ENCODE results near the gene FBXL16. TPM values are rescaled to one million over a fixed set of nuclear protein-coding genes. Genes with fewer than 3 reads are reported as not detected.

The FBXL16 gene
- total and polyA plus RNA-seq, 9 of the 15 experiments (the other 6 are each of a cell fraction or from before 2014, with no cell fraction given): 0.21 to 8.2 (median 1.7) TPM

DNA sequence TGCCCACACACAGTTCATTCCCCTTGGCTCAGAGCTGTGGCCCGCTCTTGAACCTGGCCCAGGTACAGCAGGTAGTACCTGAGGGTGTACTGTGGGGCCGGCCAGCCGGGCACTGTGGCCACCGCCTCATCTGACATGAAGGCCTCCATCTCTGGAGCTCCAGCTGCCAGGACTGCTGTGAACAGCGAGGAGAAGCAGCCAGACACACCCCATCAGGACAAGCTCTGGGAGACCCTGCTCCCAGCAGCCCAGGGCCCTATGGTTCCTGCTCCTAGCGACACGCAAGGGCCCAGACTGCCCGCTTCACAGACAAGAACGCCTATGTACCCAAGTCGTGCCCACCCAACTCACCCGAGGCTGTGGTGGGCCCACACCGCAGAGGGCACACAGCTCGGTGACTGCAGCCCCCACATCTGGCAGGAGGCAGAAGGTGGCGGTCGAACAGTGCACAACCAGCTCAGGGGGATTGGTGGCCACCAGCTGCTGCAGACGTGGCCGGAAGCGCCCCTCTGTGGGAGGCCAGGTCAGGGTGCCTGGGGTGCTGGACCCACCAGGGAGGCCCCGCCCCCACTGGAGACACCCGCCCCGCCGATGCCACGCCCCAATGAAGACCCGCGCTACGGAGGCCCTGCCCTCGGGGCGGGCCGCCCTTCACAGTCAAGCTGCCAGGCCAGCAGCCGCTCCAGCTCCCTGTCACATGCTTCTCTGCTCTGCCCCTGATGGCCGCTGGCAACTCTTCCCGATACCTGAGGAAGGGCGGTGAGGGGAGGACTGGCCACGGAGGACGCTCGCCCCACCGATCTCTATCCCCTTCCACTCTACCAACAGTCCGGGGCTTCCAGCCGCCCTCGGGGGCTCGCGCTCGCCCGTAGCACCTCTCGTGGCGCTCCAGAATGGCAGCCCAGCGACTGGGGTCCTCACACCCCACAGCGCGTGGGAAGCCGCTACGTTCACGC lies 26.5 kb downstream of the FBXL16 start (continued):
- TF ChIP-seq, protein P1, sequence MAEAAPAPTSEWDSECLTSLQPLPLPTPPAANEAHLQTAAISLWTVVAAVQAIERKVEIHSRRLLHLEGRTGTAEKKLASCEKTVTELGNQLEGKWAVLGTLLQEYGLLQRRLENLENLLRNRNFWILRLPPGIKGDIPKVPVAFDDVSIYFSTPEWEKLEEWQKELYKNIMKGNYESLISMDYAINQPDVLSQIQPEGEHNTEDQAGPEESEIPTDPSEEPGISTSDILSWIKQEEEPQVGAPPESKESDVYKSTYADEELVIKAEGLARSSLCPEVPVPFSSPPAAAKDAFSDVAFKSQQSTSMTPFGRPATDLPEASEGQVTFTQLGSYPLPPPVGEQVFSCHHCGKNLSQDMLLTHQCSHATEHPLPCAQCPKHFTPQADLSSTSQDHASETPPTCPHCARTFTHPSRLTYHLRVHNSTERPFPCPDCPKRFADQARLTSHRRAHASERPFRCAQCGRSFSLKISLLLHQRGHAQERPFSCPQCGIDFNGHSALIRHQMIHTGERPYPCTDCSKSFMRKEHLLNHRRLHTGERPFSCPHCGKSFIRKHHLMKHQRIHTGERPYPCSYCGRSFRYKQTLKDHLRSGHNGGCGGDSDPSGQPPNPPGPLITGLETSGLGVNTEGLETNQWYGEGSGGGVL (CRISPR knock-in tag; IDR thresholded peaks at IDR 0.05): no peak
- TF ChIP-seq ZNF224 (CRISPR knock-in tag; IDR thresholded peaks at IDR 0.05): no peak
- no peak; the same call in 1 of the 2 replicates for TF ChIP-seq TRIM28 (IDR thresholded peaks at IDR 0.05)
- TF ChIP-seq MCM2 (IDR thresholded peaks at IDR 0.05; ENCODE audit: low read depth): no peak
- TF ChIP-seq, protein P2, sequence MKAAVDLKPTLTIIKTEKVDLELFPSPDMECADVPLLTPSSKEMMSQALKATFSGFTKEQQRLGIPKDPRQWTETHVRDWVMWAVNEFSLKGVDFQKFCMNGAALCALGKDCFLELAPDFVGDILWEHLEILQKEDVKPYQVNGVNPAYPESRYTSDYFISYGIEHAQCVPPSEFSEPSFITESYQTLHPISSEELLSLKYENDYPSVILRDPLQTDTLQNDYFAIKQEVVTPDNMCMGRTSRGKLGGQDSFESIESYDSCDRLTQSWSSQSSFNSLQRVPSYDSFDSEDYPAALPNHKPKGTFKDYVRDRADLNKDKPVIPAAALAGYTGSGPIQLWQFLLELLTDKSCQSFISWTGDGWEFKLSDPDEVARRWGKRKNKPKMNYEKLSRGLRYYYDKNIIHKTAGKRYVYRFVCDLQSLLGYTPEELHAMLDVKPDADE (conservative IDR thresholded peaks at IDR 0.05; ENCODE audit: control insufficient read depth, low read depth, low read length): 0 out of 2 replicates have a peak, but pooled peaks have one; percentile 30
- TF ChIP-seq, protein P3, sequence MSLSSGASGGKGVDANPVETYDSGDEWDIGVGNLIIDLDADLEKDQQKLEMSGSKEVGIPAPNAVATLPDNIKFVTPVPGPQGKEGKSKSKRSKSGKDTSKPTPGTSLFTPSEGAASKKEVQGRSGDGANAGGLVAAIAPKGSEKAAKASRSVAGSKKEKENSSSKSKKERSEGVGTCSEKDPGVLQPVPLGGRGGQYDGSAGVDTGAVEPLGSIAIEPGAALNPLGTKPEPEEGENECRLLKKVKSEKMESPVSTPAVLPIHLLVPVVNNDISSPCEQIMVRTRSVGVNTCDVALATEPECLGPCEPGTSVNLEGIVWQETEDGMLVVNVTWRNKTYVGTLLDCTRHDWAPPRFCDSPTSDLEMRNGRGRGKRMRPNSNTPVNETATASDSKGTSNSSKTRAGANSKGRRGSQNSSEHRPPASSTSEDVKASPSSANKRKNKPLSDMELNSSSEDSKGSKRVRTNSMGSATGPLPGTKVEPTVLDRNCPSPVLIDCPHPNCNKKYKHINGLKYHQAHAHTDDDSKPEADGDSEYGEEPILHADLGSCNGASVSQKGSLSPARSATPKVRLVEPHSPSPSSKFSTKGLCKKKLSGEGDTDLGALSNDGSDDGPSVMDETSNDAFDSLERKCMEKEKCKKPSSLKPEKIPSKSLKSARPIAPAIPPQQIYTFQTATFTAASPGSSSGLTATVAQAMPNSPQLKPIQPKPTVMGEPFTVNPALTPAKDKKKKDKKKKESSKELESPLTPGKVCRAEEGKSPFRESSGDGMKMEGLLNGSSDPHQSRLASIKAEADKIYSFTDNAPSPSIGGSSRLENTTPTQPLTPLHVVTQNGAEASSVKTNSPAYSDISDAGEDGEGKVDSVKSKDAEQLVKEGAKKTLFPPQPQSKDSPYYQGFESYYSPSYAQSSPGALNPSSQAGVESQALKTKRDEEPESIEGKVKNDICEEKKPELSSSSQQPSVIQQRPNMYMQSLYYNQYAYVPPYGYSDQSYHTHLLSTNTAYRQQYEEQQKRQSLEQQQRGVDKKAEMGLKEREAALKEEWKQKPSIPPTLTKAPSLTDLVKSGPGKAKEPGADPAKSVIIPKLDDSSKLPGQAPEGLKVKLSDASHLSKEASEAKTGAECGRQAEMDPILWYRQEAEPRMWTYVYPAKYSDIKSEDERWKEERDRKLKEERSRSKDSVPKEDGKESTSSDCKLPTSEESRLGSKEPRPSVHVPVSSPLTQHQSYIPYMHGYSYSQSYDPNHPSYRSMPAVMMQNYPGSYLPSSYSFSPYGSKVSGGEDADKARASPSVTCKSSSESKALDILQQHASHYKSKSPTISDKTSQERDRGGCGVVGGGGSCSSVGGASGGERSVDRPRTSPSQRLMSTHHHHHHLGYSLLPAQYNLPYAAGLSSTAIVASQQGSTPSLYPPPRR (CRISPR knock-in tag; IDR thresholded peaks at IDR 0.05; ENCODE audit: borderline replicate concordance): no peak
- TF ChIP-seq MAZ (CRISPR knock-in tag; conservative IDR thresholded peaks at IDR 0.05 in 1 of 2, IDR thresholded peaks at IDR 0.05 in 1 of 2): peak in 1 of 2 experiments; percentile 15; a peak in 1 of 4 replicates
- peak; percentile 37; the same call in 1 of the 2 replicates for TF ChIP-seq POLR2AphosphoS5 (IDR thresholded peaks at IDR 0.05; ENCODE audit: control insufficient read depth, insufficient read depth, low read depth, low read length)
- no peak for TF ChIP-seq ZNF253 (CRISPR knock-in tag; conservative IDR thresholded peaks at IDR 0.05)
- no peak for TF ChIP-seq ZNF76 (CRISPR knock-in tag; IDR thresholded peaks at IDR 0.05; ENCODE audit: borderline replicate concordance)
- TF ChIP-seq KLF16 (IDR thresholded peaks at IDR 0.05): no peak
- TF ChIP-seq SMC3 (conservative IDR thresholded peaks at IDR 0.05; ENCODE audit: insufficient read depth, low read depth, low read length): no peak
- TF ChIP-seq, protein P4, sequence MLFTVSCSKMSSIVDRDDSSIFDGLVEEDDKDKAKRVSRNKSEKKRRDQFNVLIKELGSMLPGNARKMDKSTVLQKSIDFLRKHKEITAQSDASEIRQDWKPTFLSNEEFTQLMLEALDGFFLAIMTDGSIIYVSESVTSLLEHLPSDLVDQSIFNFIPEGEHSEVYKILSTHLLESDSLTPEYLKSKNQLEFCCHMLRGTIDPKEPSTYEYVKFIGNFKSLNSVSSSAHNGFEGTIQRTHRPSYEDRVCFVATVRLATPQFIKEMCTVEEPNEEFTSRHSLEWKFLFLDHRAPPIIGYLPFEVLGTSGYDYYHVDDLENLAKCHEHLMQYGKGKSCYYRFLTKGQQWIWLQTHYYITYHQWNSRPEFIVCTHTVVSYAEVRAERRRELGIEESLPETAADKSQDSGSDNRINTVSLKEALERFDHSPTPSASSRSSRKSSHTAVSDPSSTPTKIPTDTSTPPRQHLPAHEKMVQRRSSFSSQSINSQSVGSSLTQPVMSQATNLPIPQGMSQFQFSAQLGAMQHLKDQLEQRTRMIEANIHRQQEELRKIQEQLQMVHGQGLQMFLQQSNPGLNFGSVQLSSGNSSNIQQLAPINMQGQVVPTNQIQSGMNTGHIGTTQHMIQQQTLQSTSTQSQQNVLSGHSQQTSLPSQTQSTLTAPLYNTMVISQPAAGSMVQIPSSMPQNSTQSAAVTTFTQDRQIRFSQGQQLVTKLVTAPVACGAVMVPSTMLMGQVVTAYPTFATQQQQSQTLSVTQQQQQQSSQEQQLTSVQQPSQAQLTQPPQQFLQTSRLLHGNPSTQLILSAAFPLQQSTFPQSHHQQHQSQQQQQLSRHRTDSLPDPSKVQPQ (CRISPR knock-in tag; IDR thresholded peaks at IDR 0.05; ENCODE audit: borderline replicate concordance): no peak
- no peak for TF ChIP-seq ZKSCAN8 (CRISPR knock-in tag; IDR thresholded peaks at IDR 0.05)

Measured in K562 (cell line).